ENCODE data around the gene SMARCD2.
"Not testable (repeated sequence)": the region's sequence is repeated elsewhere in the genome, so short reads cannot be mapped to it uniquely, and the experiment has no call there.

Gene SMARCD2

DNA sequence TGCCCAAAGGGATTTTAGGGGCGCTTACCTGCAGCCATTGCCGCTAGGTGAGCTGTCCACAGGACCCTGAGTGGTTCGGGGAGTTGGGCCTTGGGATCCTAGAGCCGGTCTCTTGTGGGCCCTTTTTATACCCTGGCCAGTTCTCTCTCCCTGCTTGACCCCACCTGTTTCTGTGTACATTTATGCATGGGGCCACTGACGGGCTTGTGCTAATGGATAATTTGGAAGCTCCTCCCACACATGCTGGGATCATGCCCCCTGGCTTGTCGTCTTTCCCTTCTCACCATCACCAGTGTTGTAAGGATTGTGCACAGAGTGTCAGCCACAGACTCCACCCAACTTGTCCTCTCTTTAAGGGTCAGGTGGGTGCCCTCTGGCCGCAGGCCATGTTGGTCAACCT, 31.1 kb upstream of the SMARCD2 start, which contains the start of gene CSH2:
Gene CSH2 (minus strand): TSS at position 101 of the 400 bp plus-strand sequence. CDS start 63 bp downstream, at position 38.
- H3K27ac ChIP-seq (ENCODE audit: low read depth, low read length); H3K4me3 ChIP-seq (ENCODE audit: low read length); H3K27me3 ChIP-seq (ENCODE audit: insufficient read depth, low read length); H3K9ac ChIP-seq (ENCODE audit: low read depth, low read length); H3K36me3 ChIP-seq (ENCODE audit: insufficient read depth, low read length); H3K4me1 ChIP-seq (ENCODE audit: insufficient read depth, low read length); H3K9me3 ChIP-seq (ENCODE audit: insufficient read depth, low read depth, low read length): not testable (repeated sequence)
- 97% methylated on average over 3 of the region's 7 CpGs for WGBS

DNA sequence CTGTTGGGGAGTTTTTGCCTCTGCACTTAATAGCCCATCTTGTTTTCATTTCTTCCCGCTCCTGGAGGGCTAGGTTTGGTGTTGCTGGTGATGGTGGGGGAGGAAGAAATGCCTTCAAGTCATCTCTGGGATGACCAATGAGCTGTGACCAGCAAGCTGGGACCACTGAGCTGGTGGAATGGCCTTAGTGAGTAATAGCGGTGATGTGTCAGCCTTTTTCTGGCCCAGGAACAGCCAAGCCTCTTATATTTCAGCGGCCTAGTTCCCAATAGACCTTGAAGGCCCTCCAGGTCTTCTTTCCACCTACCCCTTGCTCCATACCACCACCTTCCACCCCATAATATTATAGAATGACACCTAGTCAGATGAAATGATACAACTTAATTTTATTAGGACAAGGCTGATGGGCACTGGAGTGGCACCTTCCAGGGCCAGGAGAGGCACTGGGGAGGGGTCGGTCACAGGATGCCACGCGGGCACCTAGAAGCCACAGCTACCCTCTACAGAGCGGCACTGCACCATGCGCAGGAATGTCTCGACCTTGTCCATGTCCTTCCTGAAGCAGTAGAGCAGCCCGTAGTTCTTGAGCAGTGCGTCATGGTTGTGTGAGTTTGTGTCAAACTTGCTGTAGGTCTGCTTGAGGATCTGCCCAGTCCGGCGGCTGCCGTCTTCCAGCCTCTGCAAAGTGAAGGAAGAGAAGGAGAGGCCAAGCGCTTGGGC, 29.3 kb upstream of the SMARCD2 start:
- H3K9me3 ChIP-seq (ENCODE audit: insufficient read depth, low read depth, low read length); H3K4me3 ChIP-seq (ENCODE audit: low read length): not testable (repeated sequence)
- 94% methylated on average over 9 of the region's 15 CpGs for WGBS

DNA sequence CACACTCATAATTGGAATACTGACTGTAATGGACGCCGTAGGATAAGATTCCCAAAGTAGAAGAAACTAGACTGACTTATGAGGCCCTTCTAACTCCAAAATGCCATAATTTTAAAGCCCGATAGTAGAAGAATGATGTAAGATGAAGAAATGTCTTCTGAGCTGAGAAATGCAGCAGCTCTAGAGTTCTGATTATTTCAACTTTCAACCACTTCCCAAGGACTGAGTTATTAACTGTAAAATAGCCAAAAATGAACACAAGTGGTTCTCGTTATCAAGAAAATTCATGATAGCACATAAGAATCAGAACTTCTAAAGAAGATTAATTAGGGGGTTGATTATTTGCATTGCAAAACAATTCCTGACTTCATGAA, 27.8 kb upstream of the SMARCD2 start:
- not testable (repeated sequence) for H3K4me1 ChIP-seq (ENCODE audit: insufficient read depth, low read length); H3K9ac ChIP-seq (ENCODE audit: low read depth, low read length); H3K9me3 ChIP-seq (ENCODE audit: insufficient read depth, low read depth, low read length); H3K27me3 ChIP-seq (ENCODE audit: insufficient read depth, low read length); H3K27ac ChIP-seq (ENCODE audit: low read depth, low read length); H3K36me3 ChIP-seq (ENCODE audit: insufficient read depth, low read length); H3K4me3 ChIP-seq (ENCODE audit: low read length)
- WGBS: 100% methylated on average over 3 of the region's 4 CpGs

More for the DNA sequence above, 29.3 kb upstream of the SMARCD2 start:
- H3K4me1 ChIP-seq (ENCODE audit: insufficient read depth, low read length); H3K9ac ChIP-seq (ENCODE audit: low read depth, low read length); H3K27ac ChIP-seq (ENCODE audit: low read depth, low read length); H3K27me3 ChIP-seq (ENCODE audit: insufficient read depth, low read length); H3K36me3 ChIP-seq (ENCODE audit: insufficient read depth, low read length): not testable (repeated sequence)

DNA sequence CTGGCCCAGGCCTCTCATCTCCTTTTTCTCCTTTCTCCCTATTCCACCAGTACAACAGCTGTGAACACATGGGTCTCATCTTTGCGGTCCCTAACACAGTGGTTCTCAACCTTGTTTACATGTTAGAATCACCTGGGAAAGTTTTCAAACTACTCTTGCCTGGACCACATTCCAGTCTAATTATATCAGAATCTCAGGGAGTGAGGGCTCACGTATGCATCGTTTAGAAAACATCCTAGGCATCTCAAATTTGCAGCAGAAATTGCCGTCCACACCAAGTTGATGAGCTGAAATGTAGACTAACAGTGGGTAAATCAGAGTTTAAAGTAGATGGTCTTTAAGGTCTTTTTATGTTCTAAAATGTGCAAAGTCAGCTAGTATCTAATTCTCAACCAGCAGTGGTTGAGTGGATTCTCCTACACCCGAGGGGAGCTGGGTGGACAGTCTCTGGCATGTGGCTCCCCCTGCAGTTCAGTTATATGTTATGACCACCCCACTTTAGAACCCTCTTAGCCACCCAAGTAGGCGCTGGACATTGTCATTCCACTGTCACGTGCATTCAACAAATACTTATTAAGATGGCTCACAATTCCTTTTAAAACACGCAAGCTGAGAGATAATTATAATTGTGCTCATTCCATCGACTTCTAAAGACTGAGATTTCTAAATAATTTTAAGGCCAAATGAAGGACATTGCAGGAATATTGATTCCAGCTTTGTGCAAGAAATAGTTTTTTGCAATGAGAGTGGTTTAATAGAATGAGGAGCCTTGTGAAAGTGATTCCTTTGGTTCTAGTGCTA, 27.2 kb upstream of the SMARCD2 start:
- not testable (repeated sequence) for H3K9ac ChIP-seq (ENCODE audit: low read depth, low read length); H3K27ac ChIP-seq (ENCODE audit: low read depth, low read length); H3K4me1 ChIP-seq (ENCODE audit: insufficient read depth, low read length); H3K9me3 ChIP-seq (ENCODE audit: insufficient read depth, low read depth, low read length); H3K36me3 ChIP-seq (ENCODE audit: insufficient read depth, low read length); H3K27me3 ChIP-seq (ENCODE audit: insufficient read depth, low read length); H3K4me3 ChIP-seq (ENCODE audit: low read length)
- 58% methylated on average over 7 of the region's 9 CpGs for WGBS

DNA sequence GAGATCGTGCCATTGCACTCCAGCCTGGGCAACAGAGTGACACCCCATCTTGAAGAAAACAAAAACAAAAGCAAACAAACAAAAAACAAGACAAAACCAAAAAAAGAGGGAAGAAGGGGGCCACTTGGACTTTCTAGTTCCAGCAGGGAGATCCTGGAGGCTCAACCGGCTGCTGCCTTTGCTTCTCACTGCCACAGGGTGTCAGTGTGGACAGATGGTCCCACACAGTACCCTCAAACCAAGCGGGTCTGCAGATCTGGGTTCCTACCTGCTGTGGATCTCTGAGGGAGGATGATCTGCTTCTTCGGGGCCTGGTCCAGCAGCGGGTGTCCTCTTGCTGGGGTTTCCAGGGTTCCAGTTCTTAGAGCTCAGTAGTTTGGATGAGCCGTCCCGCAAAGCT, 24.1 kb upstream of the SMARCD2 start:
- H3K27ac ChIP-seq (ENCODE audit: low read depth, low read length); H3K9me3 ChIP-seq (ENCODE audit: insufficient read depth, low read depth, low read length); H3K27me3 ChIP-seq (ENCODE audit: insufficient read depth, low read length); H3K4me3 ChIP-seq (ENCODE audit: low read length); H3K4me1 ChIP-seq (ENCODE audit: insufficient read depth, low read length); H3K9ac ChIP-seq (ENCODE audit: low read depth, low read length); H3K36me3 ChIP-seq (ENCODE audit: insufficient read depth, low read length): not testable (repeated sequence)
- WGBS: 78% methylated on average over 5 of the region's 7 CpGs

DNA sequence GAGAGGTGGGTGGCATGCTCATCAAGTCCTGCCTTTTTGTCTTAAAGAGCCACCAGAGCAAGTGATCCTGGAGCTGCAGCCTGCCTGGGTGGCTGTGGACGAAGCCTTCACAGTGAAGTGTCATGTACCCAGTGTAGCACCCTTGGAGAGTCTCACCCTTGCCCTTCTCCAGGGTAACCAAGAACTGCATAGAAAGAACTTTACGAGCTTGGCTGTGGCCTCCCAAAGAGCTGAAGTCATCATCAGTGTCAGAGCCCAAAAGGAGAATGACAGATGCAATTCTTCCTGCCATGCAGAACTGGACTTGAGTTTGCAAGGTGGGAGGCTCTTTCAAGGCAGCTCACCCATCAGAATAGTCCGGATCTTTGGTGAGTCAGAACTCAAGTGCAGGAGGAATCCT, 16.8 kb upstream of the SMARCD2 start:
- Histone ChIP-seq H3K4me3 (ENCODE audit: low read length) (no peak overlapping the region), H3K4me1 (ENCODE audit: insufficient read depth, low read length) (no peaks in the 10 kb centered on the region), H3K36me3 (ENCODE audit: insufficient read depth, low read length) (no peaks in the 10 kb centered on the region), H3K27ac (ENCODE audit: low read depth, low read length) (no peak overlapping the region), H3K9me3 (ENCODE audit: insufficient read depth, low read depth, low read length) (no peaks in the 10 kb centered on the region), H3K9ac (ENCODE audit: low read depth, low read length) (no peak overlapping the region), H3K27me3 (ENCODE audit: insufficient read depth, low read length) (peaks cover 3% of the 10 kb centered on the region; the same call in 1 of the 2 replicates)
- 73% methylated on average over 3 of the region's 3 CpGs for WGBS

DNA sequence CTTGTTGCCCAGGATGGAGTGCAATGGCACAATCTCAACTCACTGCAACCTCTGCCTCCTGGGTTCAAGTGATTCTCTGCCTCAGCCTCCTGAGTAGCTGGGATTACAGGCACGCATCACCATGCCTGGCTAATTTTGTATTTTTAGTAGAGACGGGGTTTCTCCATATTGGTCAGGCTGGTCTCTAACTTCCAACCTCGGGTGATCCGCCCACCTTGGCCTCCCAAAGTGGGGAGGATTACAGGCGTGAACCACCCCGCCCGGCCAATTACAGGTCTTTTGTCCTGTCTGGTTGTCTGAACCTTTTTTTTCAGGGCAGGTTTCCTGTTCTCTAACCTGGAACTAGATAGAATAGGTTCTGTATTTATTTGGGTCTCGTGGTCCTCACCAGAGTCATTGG, 13.9 kb upstream of the SMARCD2 start:
- not testable (repeated sequence) for H3K4me3 ChIP-seq (ENCODE audit: low read length); H3K27me3 ChIP-seq (ENCODE audit: insufficient read depth, low read length); H3K4me1 ChIP-seq (ENCODE audit: insufficient read depth, low read length); H3K36me3 ChIP-seq (ENCODE audit: insufficient read depth, low read length); H3K27ac ChIP-seq (ENCODE audit: low read depth, low read length); H3K9me3 ChIP-seq (ENCODE audit: insufficient read depth, low read depth, low read length); H3K9ac ChIP-seq (ENCODE audit: low read depth, low read length)
- 90% methylated on average over 7 of the region's 8 CpGs for WGBS

DNA sequence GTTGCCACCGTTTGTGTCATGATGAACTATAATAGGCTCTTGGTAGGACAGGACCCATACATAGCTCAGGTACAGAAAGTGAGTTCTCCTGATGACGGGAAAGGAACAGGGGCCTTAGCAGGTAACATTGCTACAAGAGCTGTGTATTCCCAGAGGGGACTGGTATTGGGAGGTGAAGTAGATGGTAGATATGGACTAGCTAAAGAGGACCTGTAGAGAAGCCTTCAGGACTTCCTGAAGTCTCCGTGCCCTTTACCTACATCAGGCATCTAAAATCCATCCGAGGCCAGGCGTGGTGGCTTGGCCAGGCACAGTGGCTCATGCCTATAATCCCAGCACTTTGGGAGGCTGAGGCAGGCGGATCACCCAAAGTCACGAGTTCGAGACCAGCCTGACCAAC, 12.7 kb upstream of the SMARCD2 start:
- H3K27ac ChIP-seq (ENCODE audit: low read depth, low read length): no peak overlapping the region
- no peaks in the 10 kb centered on the region for H3K9me3 ChIP-seq (ENCODE audit: insufficient read depth, low read depth, low read length)
- H3K4me1 ChIP-seq (ENCODE audit: insufficient read depth, low read length): no peaks in the 10 kb centered on the region
- no peak overlapping the region for H3K4me3 ChIP-seq (ENCODE audit: low read length)
- 90% methylated on average over 8 of the region's 8 CpGs for WGBS
- H3K36me3 ChIP-seq (ENCODE audit: insufficient read depth, low read length): no peaks in the 10 kb centered on the region
- H3K9ac ChIP-seq (ENCODE audit: low read depth, low read length): no peak overlapping the region
- peaks cover 9% of the 10 kb centered on the region; the same call in 1 of the 2 replicates for H3K27me3 ChIP-seq (ENCODE audit: insufficient read depth, low read length)

DNA sequence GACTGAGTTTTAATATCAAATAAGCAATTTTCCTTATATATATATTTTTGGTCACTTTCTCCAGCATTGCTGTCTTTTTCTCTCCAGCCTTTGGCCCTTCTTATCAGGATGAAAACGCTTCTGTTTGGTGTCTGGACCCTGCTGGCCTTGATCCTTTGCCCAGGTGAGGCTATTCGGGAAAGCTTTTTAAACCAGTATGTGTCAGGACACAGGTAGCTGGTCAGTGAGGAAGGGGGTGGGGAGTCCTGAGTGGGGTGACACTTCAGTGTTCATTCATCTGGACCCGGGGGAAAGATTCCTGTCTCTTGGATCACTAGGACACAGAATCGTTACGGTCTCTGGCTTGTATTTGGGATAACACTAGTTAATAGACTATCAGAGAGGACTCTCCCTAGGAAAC, 12.2 kb upstream of the SMARCD2 start:
- peaks cover 8% of the 10 kb centered on the region for H3K27me3 ChIP-seq (ENCODE audit: insufficient read depth, low read length)
- H3K36me3 ChIP-seq (ENCODE audit: insufficient read depth, low read length): no peaks in the 10 kb centered on the region
- no peaks in the 10 kb centered on the region for H3K4me1 ChIP-seq (ENCODE audit: insufficient read depth, low read length)
- H3K9ac ChIP-seq (ENCODE audit: low read depth, low read length): no peak overlapping the region
- 90% methylated on average over 5 of the region's 5 CpGs for WGBS
- H3K9me3 ChIP-seq (ENCODE audit: insufficient read depth, low read depth, low read length): no peaks in the 10 kb centered on the region
- no peak overlapping the region for H3K27ac ChIP-seq (ENCODE audit: low read depth, low read length)
- no peak overlapping the region for H3K4me3 ChIP-seq (ENCODE audit: low read length)

DNA sequence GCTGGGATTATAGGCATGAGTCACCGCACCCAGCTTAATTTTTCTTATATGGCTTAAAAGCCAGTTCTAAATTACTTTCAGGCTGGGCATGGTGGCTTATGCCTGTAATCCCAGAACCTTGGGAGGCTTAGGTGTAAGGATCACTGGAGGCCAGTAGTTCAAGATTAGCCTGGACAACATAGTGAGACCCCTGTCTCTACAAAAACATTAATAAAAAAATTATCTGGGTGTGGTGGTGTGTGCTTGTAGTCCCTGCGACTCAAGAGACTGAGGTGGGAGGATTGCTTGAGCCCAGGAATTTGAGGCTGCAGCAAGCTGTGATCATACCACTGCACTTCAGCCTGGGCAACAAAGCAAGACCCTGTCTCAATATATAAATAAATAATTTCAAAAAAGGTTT, 10.8 kb upstream of the SMARCD2 start:
- Histone ChIP-seq H3K27me3 (ENCODE audit: insufficient read depth, low read length) (peaks cover 18% of the 10 kb centered on the region), H3K9ac (ENCODE audit: low read depth, low read length) (no peak overlapping the region), H3K27ac (ENCODE audit: low read depth, low read length) (no peak overlapping the region), H3K4me1 (ENCODE audit: insufficient read depth, low read length) (no peaks in the 10 kb centered on the region), H3K9me3 (ENCODE audit: insufficient read depth, low read depth, low read length) (0 out of 2 replicates have a peak, but pooled peaks cover 2% of the 10 kb centered on the region), H3K4me3 (ENCODE audit: low read length) (no peak overlapping the region), H3K36me3 (ENCODE audit: insufficient read depth, low read length) (no peaks in the 10 kb centered on the region)
- 87% methylated on average over 2 of the region's 2 CpGs for WGBS

DNA sequence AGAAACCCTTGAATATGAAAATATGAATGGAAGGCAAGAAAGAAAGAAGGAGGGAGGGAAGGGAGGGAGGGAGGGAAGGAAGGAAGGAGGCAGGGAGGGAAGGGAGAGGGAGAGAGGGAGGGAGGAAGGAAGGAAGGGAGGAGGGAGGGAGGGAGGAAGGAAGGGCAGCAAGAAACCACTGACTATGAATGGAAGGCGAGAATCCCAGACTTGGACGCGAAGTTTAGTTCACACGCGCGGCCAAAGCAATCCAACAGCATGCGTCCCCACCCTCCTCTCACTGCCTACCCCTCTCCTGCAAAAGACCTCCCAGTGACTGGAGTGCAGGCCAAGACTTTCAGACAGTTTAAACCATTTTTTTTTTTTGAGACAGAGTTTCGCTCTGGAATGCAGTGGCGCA, 7.9 kb upstream of the SMARCD2 start:
- Histone ChIP-seq H3K9me3 (ENCODE audit: insufficient read depth, low read depth, low read length) (0 out of 2 replicates have a peak, but pooled peaks cover 3% of the 10 kb centered on the region), H3K27me3 (ENCODE audit: insufficient read depth, low read length) (peaks cover 45% of the 10 kb centered on the region), H3K4me1 (ENCODE audit: insufficient read depth, low read length) (no peaks in the 10 kb centered on the region), H3K27ac (ENCODE audit: low read depth, low read length) (no peak overlapping the region), H3K36me3 (ENCODE audit: insufficient read depth, low read length) (no peaks in the 10 kb centered on the region), H3K9ac (ENCODE audit: low read depth, low read length) (no peak overlapping the region), H3K4me3 (ENCODE audit: low read length) (no peak overlapping the region)
- WGBS: 94% methylated on average over 9 of the region's 9 CpGs

Data from HUES64 (cell line).